SK-N-SH treated with all-trans-retinoic acid at 6 μM for 48 hours (cell line): ENCODE measurements around the gene TSHZ2.

Experiments used
- ATAC-seq: fragments of 200-7000 bp; cut with Tn5 transposase; 3 replicates; pipeline ENCODE4 v1.9.1; 2020; ENCODE audit warnings: mild to moderate bottlenecking, moderate library complexity
- ARNTL ChIP-seq: fragments of 450-650 bp; formaldehyde crosslinking; IDR thresholded peaks from 2 replicates; pipeline ENCODE4 v1.5.0; 2020; ENCODE audit warnings: low read depth, mild to moderate bottlenecking, moderate library complexity, borderline replicate concordance
- BACH2 ChIP-seq: fragments of 250-450 bp; sonication (Bioruptor Pico); IDR thresholded peaks from 2 replicates; pipeline ENCODE4 v1.9.0; 2021; ENCODE audit warnings: mild to moderate bottlenecking, borderline replicate concordance
- CREB5 ChIP-seq: fragments of 250-450 bp; sonication (Bioruptor Pico); IDR thresholded peaks from 2 replicates; pipeline ENCODE4 v1.5.1; 2020; ENCODE audit warnings: low read depth, mild to moderate bottlenecking, moderate library complexity
- CSDC2 ChIP-seq: fragments of 250-450 bp; sonication (Bioruptor Pico); IDR thresholded peaks from 2 replicates; pipeline ENCODE4 v1.5.0; 2020; ENCODE audit warnings: mild to moderate bottlenecking, moderate library complexity
- CSRNP3 ChIP-seq: fragments of 250-450 bp; sonication (Bioruptor Pico); IDR thresholded peaks from 2 replicates; pipeline ENCODE4 v1.5.1; 2021; ENCODE audit warnings: mild to moderate bottlenecking, moderate library complexity
- GLIS3 ChIP-seq: fragments of 250-450 bp; sonication (Bioruptor Pico); IDR thresholded peaks from 2 replicates; pipeline ENCODE4 v1.5.0; 2020; ENCODE audit warnings: mild to moderate bottlenecking, moderate library complexity
- ISL1 ChIP-seq: fragments of 250-450 bp; sonication (Bioruptor Pico); IDR thresholded peaks from 2 replicates; pipeline ENCODE4 v2.1.2; 2022; ENCODE audit warnings: mild to moderate bottlenecking, moderate library complexity
- POU6F1 ChIP-seq: fragments of 250-450 bp; sonication (Bioruptor Pico); IDR thresholded peaks from 2 replicates; pipeline ENCODE4 v1.8.0; 2021; ENCODE audit warnings: low read depth, mild to moderate bottlenecking, moderate library complexity, borderline replicate concordance
- PPARA ChIP-seq: fragments of 250-450 bp; sonication (Bioruptor Pico); IDR thresholded peaks from 2 replicates; pipeline ENCODE4 v1.5.0; 2020; ENCODE audit warnings: mild to moderate bottlenecking, borderline replicate concordance
- RARB ChIP-seq: fragments of 250-450 bp; sonication (Bioruptor Pico); IDR thresholded peaks from 2 replicates; pipeline ENCODE4 v1.8.0; 2021; ENCODE audit warnings: mild to moderate bottlenecking, moderate library complexity
- SNAI2 ChIP-seq: fragments of 250-450 bp; sonication (Bioruptor Pico); IDR thresholded peaks from 2 replicates; pipeline ENCODE4 v1.5.0; 2020; ENCODE audit warnings: mild to moderate bottlenecking, moderate library complexity
- TCF4 ChIP-seq: fragments of 250-450 bp; sonication (Bioruptor Pico); IDR thresholded peaks from 2 replicates; pipeline ENCODE4 v1.8.0; 2021; ENCODE audit warnings: mild to moderate bottlenecking, moderate library complexity, borderline replicate concordance
- TOX ChIP-seq: fragments of 250-450 bp; sonication (Bioruptor Pico); IDR thresholded peaks from 2 replicates; pipeline ENCODE4 v1.8.0; 2021; ENCODE audit warnings: mild to moderate bottlenecking, moderate library complexity, borderline replicate concordance
- TSHZ2 ChIP-seq: fragments of 250-450 bp; sonication (Bioruptor Pico); IDR thresholded peaks from 2 replicates; pipeline ENCODE4 v1.5.0; 2020; ENCODE audit warnings: mild to moderate bottlenecking, moderate library complexity
- ZC3H10 ChIP-seq: fragments of 250-450 bp; sonication (Bioruptor Pico); IDR thresholded peaks from 2 replicates; pipeline ENCODE4 v1.5.1; 2021; ENCODE audit warnings: mild to moderate bottlenecking, moderate library complexity
- ZFP30 ChIP-seq: fragments of 450-650 bp; formaldehyde crosslinking; IDR thresholded peaks from 2 replicates; pipeline ENCODE4 v1.5.0; 2022; ENCODE audit warnings: mild to moderate bottlenecking, moderate library complexity
- ZNF70 ChIP-seq: fragments of 450-650 bp; formaldehyde crosslinking; IDR thresholded peaks from 2 replicates; pipeline ENCODE4 v1.5.0; 2020; ENCODE audit warnings: mild to moderate bottlenecking, moderate library complexity

Gene TSHZ2

GRCh38 chr20:53343448-53343847 is 371.3 kb downstream of the TSHZ2 start:
- TF ChIP-seq TOX (CRISPR knock-in tag) (no peak), POU6F1 (CRISPR knock-in tag) (no peak), TCF4 (CRISPR knock-in tag) (no peak), SNAI2 (CRISPR knock-in tag) (no peak), CSDC2 (CRISPR knock-in tag) (no peak), GLIS3 (no peak), CSRNP3 (CRISPR knock-in tag) (no peak), BACH2 (CRISPR knock-in tag) (no peak), ZFP30 (CRISPR knock-in tag) (no peak), ARNTL (CRISPR knock-in tag) (no peak), TSHZ2 (no peak)
- ATAC-seq: no peak

- no peak for ATAC-seq
Measured at GRCh38 chr20:53344891-53345290, 372.7 kb downstream of the TSHZ2 start.

GRCh38 chr20:53345536-53346334 is 373.6 kb downstream of the TSHZ2 start:
- TF ChIP-seq TOX (CRISPR knock-in tag): no peak
- no peak for TF ChIP-seq SNAI2 (CRISPR knock-in tag)
- TF ChIP-seq GLIS3: no peak
- TF ChIP-seq CSRNP3 (CRISPR knock-in tag): no peak
- no peak for TF ChIP-seq ZFP30 (CRISPR knock-in tag)
- no peak for TF ChIP-seq RARB (CRISPR knock-in tag)
- no peak for TF ChIP-seq CSDC2 (CRISPR knock-in tag)
- no peak for TF ChIP-seq ISL1
- TF ChIP-seq CREB5: no peak
- TF ChIP-seq BACH2 (CRISPR knock-in tag): no peak
- TF ChIP-seq ZC3H10: no peak
- TF ChIP-seq PPARA: no peak
- TF ChIP-seq POU6F1 (CRISPR knock-in tag): no peak
- ATAC-seq: no peak

More at GRCh38 chr20:53344891-53345290, 372.7 kb downstream of the TSHZ2 start:
- no peak for TF ChIP-seq ZNF70
